Thoracic aorta (tissue), 2 donors: ENCODE measurements around the gene RPS6KA4. TPM values are rescaled to one million over a fixed set of nuclear protein-coding genes. Genes with fewer than 3 reads are reported as not detected.

Source experiments
- ATAC-seq: fragments of 150-250 bp; one replicate; pipeline ENCODE4 v1.8.0; 2017; ENCODE audit warnings: low read depth; ENCODE audit not compliant: insufficient number of reproducible peaks, low FRiP score
- DNase-seq: peaks from one replicate; pipeline ENCODE4 v3.0.0-alpha.2; 2020; ENCODE audit warnings: low spot score
- H3K27ac ChIP-seq, 2 donors: fragments of 200-600 bp; sonication (generic); 1 replicate in 1 of 2; 2 replicates in 1 of 2; pipeline ENCODE4 v1.5.1; 2016; ENCODE audit warnings: mild to moderate bottlenecking in 2 of 2, moderate library complexity in 2 of 2
- H3K27me3 ChIP-seq: fragments of 200-600 bp; sonication (generic); replicated peaks from 2 replicates; pipeline ENCODE4 v1.6.0; 2016; ENCODE audit warnings: mild to moderate bottlenecking; ENCODE audit not compliant: insufficient read depth
- H3K36me3 ChIP-seq: fragments of 200-600 bp; sonication (generic); one replicate; pipeline ENCODE4 v1.5.1; 2016
- H3K4me1 ChIP-seq, 2 donors: fragments of 200-600 bp; sonication (generic); 1 replicate in 1 of 2; 2 replicates in 1 of 2; pipeline versions ENCODE4 v1.5.1 to v1.6.0; 2016; ENCODE audit warnings: low read depth in 2 of 2, mild to moderate bottlenecking in 1 of 2; ENCODE audit not compliant: control insufficient read depth in 1 of 2
- H3K4me3 ChIP-seq: fragments of 200-600 bp; sonication (generic); 2 replicates; pipeline ENCODE4 v1.5.1; 2016; ENCODE audit warnings: mild to moderate bottlenecking
- H3K9me3 ChIP-seq: fragments of 200-600 bp; sonication (generic); 2 replicates; pipeline ENCODE4 v1.5.1; 2016
- total RNA-seq, 2 donors: library from RNA; depleted of rRNA; stranded (reverse); fragments of >200 nt; gene quantifications; one replicate each; pipeline versions ENCODE4 v1.1.0 to v1.2.3, GENCODE V29; 2016
- TF ChIP-seq, protein P1 (sequence below): fragments of 200-600 bp; sonication (generic); IDR thresholded peaks from one replicate; pipeline ENCODE4 v1.5.1; 2019; ENCODE audit warnings: antibody characterized with exemption

The RPS6KA4 gene
- total RNA-seq, 2 donors from 2014 or later, result 42.5 to 50.0 TPM

DNA sequence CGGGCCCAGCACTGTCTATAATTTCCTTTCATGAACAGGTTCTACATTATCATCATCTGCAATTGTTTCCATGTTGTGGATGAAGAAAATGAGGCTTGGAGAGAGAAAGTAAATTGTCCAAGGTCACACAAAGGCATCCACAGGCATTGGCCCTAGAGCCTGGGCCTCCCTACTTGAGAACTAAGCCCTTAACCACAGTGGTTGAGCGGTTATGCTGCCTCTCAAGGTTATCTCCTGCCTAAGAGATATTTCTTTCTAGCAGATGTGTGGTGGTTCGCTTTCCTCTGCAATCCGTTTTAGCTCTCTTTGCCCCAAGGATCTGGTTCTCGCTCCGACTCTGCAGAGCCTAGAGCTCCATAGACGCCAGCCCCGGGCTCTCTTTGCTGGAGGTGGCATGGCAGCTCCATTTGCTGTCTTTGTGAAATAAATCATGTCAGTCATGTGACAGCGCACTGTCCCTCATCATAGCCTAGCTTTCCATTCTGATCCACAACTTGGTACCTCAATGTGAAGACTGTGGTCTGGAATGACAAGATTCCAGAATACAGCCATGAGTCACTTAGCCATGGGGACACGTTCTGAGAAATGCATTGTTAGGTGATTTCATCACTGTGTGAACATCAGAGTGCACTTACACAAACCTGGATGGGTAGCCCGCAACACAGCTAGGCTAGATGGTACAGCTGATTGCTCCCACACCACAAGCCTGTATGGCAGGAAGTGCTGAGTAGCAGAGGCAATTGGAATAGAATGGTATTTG is 27.2 kb downstream of the RPS6KA4 start:
- H3K36me3 ChIP-seq, result no peaks in the 10 kb centered on the region

DNA sequence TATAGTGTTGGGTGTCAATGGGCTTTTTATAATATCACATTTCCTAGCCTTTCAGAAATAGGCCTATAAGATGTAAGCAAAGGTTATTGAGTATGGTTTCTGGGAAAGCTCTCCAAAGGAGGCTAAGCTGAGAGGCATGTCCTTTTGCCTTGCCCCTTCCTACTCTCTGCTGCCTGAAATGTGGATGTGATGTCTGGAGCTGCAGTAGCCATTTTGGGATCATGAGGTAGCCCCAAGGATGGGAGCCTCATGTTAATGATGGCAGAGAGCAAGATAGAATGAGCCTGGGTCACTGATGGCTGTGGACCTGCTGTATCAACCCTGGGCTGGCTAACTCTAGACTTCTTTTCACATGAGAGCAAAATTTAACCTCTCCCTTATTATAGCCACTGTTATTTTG is 29.0 kb downstream of the RPS6KA4 start:
- Histone ChIP-seq H3K36me3 (no peaks in the 10 kb centered on the region), H3K27me3 (no peaks in the 10 kb centered on the region), H3K9me3 (no peaks in the 10 kb centered on the region), H3K4me1 (peaks cover 19 to 22% of the 10 kb centered on the region in 2 donors), H3K4me3 (no peak overlapping the region), H3K27ac (no peak overlapping the region)
- ATAC-seq (no peak), DNase-seq (no peak)
- TF ChIP-seq, protein P1, sequence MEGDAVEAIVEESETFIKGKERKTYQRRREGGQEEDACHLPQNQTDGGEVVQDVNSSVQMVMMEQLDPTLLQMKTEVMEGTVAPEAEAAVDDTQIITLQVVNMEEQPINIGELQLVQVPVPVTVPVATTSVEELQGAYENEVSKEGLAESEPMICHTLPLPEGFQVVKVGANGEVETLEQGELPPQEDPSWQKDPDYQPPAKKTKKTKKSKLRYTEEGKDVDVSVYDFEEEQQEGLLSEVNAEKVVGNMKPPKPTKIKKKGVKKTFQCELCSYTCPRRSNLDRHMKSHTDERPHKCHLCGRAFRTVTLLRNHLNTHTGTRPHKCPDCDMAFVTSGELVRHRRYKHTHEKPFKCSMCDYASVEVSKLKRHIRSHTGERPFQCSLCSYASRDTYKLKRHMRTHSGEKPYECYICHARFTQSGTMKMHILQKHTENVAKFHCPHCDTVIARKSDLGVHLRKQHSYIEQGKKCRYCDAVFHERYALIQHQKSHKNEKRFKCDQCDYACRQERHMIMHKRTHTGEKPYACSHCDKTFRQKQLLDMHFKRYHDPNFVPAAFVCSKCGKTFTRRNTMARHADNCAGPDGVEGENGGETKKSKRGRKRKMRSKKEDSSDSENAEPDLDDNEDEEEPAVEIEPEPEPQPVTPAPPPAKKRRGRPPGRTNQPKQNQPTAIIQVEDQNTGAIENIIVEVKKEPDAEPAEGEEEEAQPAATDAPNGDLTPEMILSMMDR, result no peak

More for the DNA sequence above, 27.2 kb downstream of the RPS6KA4 start:
- no peak overlapping the region for H3K27ac ChIP-seq
- H3K27me3 ChIP-seq, result no peaks in the 10 kb centered on the region
- H3K4me1 ChIP-seq, result peaks cover 19 to 22% of the 10 kb centered on the region in 2 donors
- ATAC-seq, result no peak
- no peak overlapping the region for H3K4me3 ChIP-seq
- TF ChIP-seq, protein P1, result no peak
- no peak for DNase-seq
- no peaks in the 10 kb centered on the region for H3K9me3 ChIP-seq

DNA sequence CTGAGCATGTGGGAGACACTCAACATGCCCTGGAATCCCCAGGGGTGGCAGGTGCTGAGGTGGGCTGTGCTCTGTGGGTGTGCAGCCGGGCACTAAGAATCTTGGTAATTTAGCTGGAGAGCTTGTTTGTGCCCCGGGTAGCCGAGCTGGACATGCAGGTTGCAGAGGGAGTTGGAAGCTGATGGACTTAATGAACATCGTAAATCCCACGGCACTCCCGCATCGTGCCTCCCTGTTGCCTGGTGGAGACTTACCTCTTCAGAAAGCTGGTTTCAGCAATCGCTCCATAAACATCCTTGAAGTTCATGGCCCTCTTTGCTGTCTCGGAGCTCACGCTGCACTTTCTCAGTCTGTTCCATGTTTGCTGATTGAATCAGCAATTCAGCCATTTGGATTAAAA is 29.9 kb downstream of the RPS6KA4 start:
- H3K36me3 ChIP-seq, result no peaks in the 10 kb centered on the region
- H3K9me3 ChIP-seq, result no peaks in the 10 kb centered on the region
- no peak for DNase-seq
- H3K27me3 ChIP-seq, result no peaks in the 10 kb centered on the region
- no peak for ATAC-seq
- TF ChIP-seq, protein P1, result no peak
- H3K4me1 ChIP-seq, result peaks cover 19 to 20% of the 10 kb centered on the region in 2 donors
- H3K27ac ChIP-seq, result no peak overlapping the region
- H3K4me3 ChIP-seq, result no peak overlapping the region

DNA sequence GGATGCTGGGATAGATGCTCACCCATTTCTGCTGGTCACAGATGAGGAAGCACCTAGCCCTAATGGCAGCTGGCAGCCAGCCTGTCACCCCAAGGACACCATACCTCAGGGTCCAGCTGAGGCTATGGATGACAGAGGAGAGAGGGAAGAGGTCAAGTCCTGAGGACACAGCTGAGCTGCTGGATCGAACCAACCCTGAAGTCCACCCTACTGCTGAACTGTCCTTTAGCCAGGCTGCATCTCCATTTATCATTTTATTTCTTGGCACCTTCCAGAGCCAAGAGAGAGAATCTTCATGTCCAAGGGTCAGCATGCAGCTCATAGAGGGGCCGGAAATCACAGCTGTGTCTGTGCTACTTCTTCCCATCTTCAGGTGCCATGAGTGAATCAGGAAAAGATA is 30.9 kb downstream of the RPS6KA4 start:
- no peaks in the 10 kb centered on the region for H3K27me3 ChIP-seq

DNA sequence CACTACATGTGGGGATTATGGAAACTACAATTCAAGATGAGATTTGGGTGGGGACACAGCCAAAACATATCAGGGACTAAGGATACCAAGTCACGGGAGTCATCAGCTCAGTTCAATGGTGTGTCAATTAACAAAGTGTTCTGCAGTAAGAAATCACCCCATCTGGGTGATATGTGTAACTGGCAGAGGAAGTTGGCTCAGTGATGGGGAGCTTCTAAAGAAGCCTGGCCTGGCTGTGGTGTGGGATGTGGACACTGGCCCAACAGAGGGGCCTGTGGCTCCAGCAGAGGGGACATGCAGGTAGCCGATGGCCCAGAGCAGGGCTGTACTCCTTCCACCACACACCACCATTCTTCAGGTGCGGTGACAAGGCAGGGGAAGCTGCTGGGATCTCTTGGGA is 31.6 kb downstream of the RPS6KA4 start:
- Histone ChIP-seq H3K27me3 (no peaks in the 10 kb centered on the region), H3K27ac (no peak overlapping the region), H3K4me3 (no peak overlapping the region), H3K9me3 (no peaks in the 10 kb centered on the region), H3K36me3 (no peaks in the 10 kb centered on the region), H3K4me1 (peaks cover 2 to 5% of the 10 kb centered on the region in 2 donors)
- no peak for DNase-seq
- TF ChIP-seq, protein P1, result no peak
- ATAC-seq, result no peak

More for the DNA sequence above, 30.9 kb downstream of the RPS6KA4 start:
- no peak overlapping the region for H3K27ac ChIP-seq
- H3K4me3 ChIP-seq, result no peak overlapping the region
- TF ChIP-seq, protein P1, result no peak
- H3K36me3 ChIP-seq, result no peaks in the 10 kb centered on the region
- H3K9me3 ChIP-seq, result no peaks in the 10 kb centered on the region
- ATAC-seq, result no peak
- H3K4me1 ChIP-seq, result peaks cover 9 to 10% of the 10 kb centered on the region in 2 donors
- no peak for DNase-seq
